Effector memory CD4-positive, alpha-beta T cell (primary cell): ENCODE results near the gene KRTAP4-1.
"Not testable (repeated sequence)": the region's sequence is repeated elsewhere in the genome, so short reads cannot be mapped to it uniquely, and the experiment has no call there.

ENCODE experiments used
- DNase-seq, 3 donors: peaks; one replicate each; pipeline ENCODE4 v3.0.0-alpha.2; 2020
- H3K27ac ChIP-seq: 2 replicates; pipeline ENCODE4 v1.7.0; 2013; ENCODE audit warnings: mild to moderate bottlenecking, low read length, moderate library complexity; ENCODE audit not compliant: insufficient read depth, poor library complexity, severe bottlenecking
- H3K27me3 ChIP-seq: replicated peaks from 2 replicates; pipeline ENCODE4 v1.7.0; 2013; ENCODE audit warnings: mild to moderate bottlenecking, low read length; ENCODE audit not compliant: insufficient read depth, control insufficient read depth, poor library complexity, severe bottlenecking
- H3K36me3 ChIP-seq: 2 replicates; pipeline ENCODE4 v1.7.0; 2013; ENCODE audit warnings: mild to moderate bottlenecking, low read length, moderate library complexity; ENCODE audit not compliant: control insufficient read depth, insufficient read depth
- H3K4me1 ChIP-seq: 2 replicates; pipeline ENCODE4 v1.7.0; 2013; ENCODE audit warnings: low read length, mild to moderate bottlenecking; ENCODE audit not compliant: control insufficient read depth, insufficient read depth, poor library complexity, severe bottlenecking
- H3K4me3 ChIP-seq: 2 replicates; pipeline ENCODE4 v1.7.0; 2013; ENCODE audit warnings: low read length, low read depth, mild to moderate bottlenecking; ENCODE audit not compliant: insufficient read depth, poor library complexity, severe bottlenecking
- H3K9me3 ChIP-seq: 2 replicates; pipeline ENCODE4 v1.7.0; 2013; ENCODE audit warnings: mild to moderate bottlenecking, low read length, moderate library complexity; ENCODE audit not compliant: control insufficient read depth

The KRTAP4-1 gene

GRCh38 chr17:41177727-41178271, 6.9 kb downstream of the KRTAP4-1 start, which contains the start of gene KRTAP4-2:
TSS of gene KRTAP4-2 (minus strand) at chr17:41178221. CDS start at chr17:41178164, 57 bp downstream.
- Histone ChIP-seq H3K4me1 (no peaks in the 10 kb centered on the region), H3K9me3 (no peaks in the 10 kb centered on the region), H3K27me3 (no peaks in the 10 kb centered on the region), H3K36me3 (no peaks in the 10 kb centered on the region), H3K27ac (no peak within 1 kb of the TSS), H3K4me3 (no peak within 1 kb of the TSS)
- no peak for DNase-seq

GRCh38 chr17:41176744-41177387, 7.8 kb downstream of the KRTAP4-1 start:
- no peak overlapping the region for H3K27ac ChIP-seq
- H3K9me3 ChIP-seq = no peaks in the 10 kb centered on the region
- DNase-seq = no peak
- H3K4me1 ChIP-seq = no peaks in the 10 kb centered on the region
- no peak overlapping the region for H3K4me3 ChIP-seq
- no peaks in the 10 kb centered on the region for H3K27me3 ChIP-seq
- no peaks in the 10 kb centered on the region for H3K36me3 ChIP-seq

- no peak overlapping the region for H3K4me3 ChIP-seq
- no peak for DNase-seq
Measured at GRCh38 chr17:41171886-41172285, 12.8 kb downstream of the KRTAP4-1 start.

GRCh38 chr17:41168121-41168520, 16.6 kb downstream of the KRTAP4-1 start, which contains the start of gene KRTAP4-3:
TSS of gene KRTAP4-3 (minus strand) at chr17:41168221. CDS start at chr17:41168172, 49 bp downstream.
- Histone ChIP-seq H3K27ac (no peak within 1 kb of the TSS), H3K36me3 (no peaks in the 10 kb centered on the region), H3K27me3 (no peaks in the 10 kb centered on the region), H3K9me3 (no peaks in the 10 kb centered on the region), H3K4me3 (no peak within 1 kb of the TSS), H3K4me1 (no peaks in the 10 kb centered on the region)
- DNase-seq = no peak

More at GRCh38 chr17:41171886-41172285, 12.8 kb downstream of the KRTAP4-1 start:
- Histone ChIP-seq H3K36me3 (no peaks in the 10 kb centered on the region), H3K9me3 (no peaks in the 10 kb centered on the region), H3K4me1 (no peaks in the 10 kb centered on the region), H3K27me3 (no peaks in the 10 kb centered on the region), H3K27ac (no peak overlapping the region)

- Histone ChIP-seq H3K27me3 (no peaks in the 10 kb centered on the region), H3K4me1 (no peaks in the 10 kb centered on the region), H3K36me3 (no peaks in the 10 kb centered on the region), H3K27ac (no peak overlapping the region), H3K4me3 (no peak overlapping the region), H3K9me3 (no peaks in the 10 kb centered on the region)
- no peak for DNase-seq
Measured at GRCh38 chr17:41167561-41167960, 17.1 kb downstream of the KRTAP4-1 start.

GRCh38 chr17:41163828-41164227, 20.9 kb downstream of the KRTAP4-1 start:
- no peak for DNase-seq
- Histone ChIP-seq H3K4me3 (no peak overlapping the region), H3K4me1 (no peaks in the 10 kb centered on the region), H3K9me3 (no peaks in the 10 kb centered on the region), H3K27ac (no peak overlapping the region), H3K36me3 (no peaks in the 10 kb centered on the region), H3K27me3 (peaks cover 3% of the 10 kb centered on the region)

- Histone ChIP-seq H3K27ac (no peak within 1 kb of the TSS), H3K27me3 (peaks cover 3% of the 10 kb centered on the region), H3K9me3 (no peaks in the 10 kb centered on the region), H3K4me1 (no peaks in the 10 kb centered on the region), H3K36me3 (no peaks in the 10 kb centered on the region), H3K4me3 (no peak within 1 kb of the TSS)
- no peak for DNase-seq
Measured at GRCh38 chr17:41160648-41161047, 24.1 kb downstream of the KRTAP4-1 start, which contains the start of gene KRTAP4-4. TSS of gene KRTAP4-4 (minus strand) at chr17:41160748. CDS start at chr17:41160691, 57 bp downstream.

GRCh38 chr17:41160190-41160589, 24.5 kb downstream of the KRTAP4-1 start:
- H3K27ac ChIP-seq, H3K4me3 ChIP-seq, H3K4me1 ChIP-seq, H3K9me3 ChIP-seq, H3K27me3 ChIP-seq, H3K36me3 ChIP-seq, DNase-seq: not testable (repeated sequence)

GRCh38 chr17:41153856-41154255, 30.9 kb downstream of the KRTAP4-1 start:
- H3K9me3 ChIP-seq = no peaks in the 10 kb centered on the region
- no peak for DNase-seq
- H3K4me3 ChIP-seq = no peak overlapping the region
- H3K27ac ChIP-seq = no peak overlapping the region
- H3K36me3 ChIP-seq = no peaks in the 10 kb centered on the region
- no peaks in the 10 kb centered on the region for H3K27me3 ChIP-seq
- H3K4me1 ChIP-seq = no peaks in the 10 kb centered on the region

- Histone ChIP-seq H3K36me3 (no peaks in the 10 kb centered on the region), H3K4me1 (no peaks in the 10 kb centered on the region), H3K9me3 (no peaks in the 10 kb centered on the region), H3K4me3 (no peak overlapping the region), H3K27ac (no peak overlapping the region), H3K27me3 (no peaks in the 10 kb centered on the region)
- DNase-seq = no peak
Measured at GRCh38 chr17:41151525-41151924, 33.2 kb downstream of the KRTAP4-1 start.
